GM21576 (cell line): ENCODE measurements around the gene PLA2G4D.

Experiments used
- ATAC-seq: cut with Tn5 transposase; IDR thresholded peaks from one replicate; pipeline ENCODE4 v1.9.1; 2021; ENCODE audit warnings: mild to moderate bottlenecking, moderate library complexity; ENCODE audit not compliant: unreplicated experiment

Gene PLA2G4D

GRCh38 chr15:42032376-42033213, 61.8 kb downstream of the PLA2G4D start:
- ATAC-seq, result no peak

DNA sequence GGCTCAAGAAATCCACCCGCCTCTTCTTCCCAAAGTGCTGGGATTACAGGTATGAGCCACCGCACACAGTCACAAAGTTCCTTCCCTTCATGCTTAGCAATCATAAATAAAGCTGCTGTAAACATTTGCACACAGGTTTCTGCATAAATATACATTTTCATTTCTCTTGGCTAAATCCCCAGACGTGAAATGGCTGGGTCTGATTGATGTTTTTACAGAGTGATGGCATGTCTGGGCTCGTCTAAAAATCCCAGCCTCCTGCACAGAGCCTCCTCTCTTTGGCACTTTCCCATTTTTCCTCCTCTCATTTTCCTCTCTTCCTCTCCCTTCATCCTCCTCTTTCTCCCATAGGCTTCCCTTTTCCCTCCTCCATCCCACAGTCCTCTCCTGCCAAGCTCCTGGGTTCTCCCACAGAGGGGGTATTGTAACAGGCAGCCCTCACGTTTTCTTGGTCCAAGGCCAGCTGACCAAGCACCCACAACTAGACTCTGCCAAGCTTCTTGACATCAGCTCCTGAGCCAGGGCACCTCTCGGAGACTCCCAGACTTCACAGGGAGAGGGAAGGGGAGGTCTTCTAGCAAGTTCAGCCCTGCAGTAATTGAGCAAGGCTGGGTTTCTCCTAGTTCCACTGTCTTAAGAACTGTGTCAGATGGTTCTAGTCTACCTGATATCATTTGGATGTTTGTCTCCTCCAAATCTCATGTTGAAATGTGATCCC, 63.0 kb downstream of the PLA2G4D start:
- ATAC-seq, result no peak

GRCh38 chr15:42027521-42027920, 66.8 kb downstream of the PLA2G4D start:
- ATAC-seq, result no peak

DNA sequence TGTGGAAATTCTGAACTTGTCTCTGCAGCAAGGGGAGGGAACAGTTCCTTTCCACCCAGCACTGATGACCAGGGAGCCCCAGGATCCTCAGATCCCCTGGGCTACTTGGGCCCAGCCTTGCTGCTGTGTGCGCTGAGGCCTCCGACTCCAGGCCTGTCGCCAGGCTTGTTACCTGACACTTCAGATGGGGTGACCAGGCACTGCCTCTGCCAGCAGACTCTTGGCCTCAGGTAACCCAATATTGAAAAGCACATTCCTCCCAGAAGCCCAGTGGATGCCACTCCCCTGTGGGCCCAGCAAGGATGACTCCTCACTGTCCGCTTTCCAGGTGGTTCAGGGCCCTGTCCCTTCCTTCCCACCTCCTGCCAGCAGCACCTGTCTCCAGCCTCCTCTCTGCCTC, 70.1 kb downstream of the PLA2G4D start:
- ATAC-seq, result no peak

GRCh38 chr15:42021593-42021992, 72.8 kb downstream of the PLA2G4D start:
- ATAC-seq, result no peak

GRCh38 chr15:42020713-42021273, 73.6 kb downstream of the PLA2G4D start, which contains the start of gene PLA2G4E:
Gene PLA2G4E, minus strand, starts transcription at chr15:42021042. Its CDS starts 12 bp downstream, at chr15:42021030.
- no peak for ATAC-seq

DNA sequence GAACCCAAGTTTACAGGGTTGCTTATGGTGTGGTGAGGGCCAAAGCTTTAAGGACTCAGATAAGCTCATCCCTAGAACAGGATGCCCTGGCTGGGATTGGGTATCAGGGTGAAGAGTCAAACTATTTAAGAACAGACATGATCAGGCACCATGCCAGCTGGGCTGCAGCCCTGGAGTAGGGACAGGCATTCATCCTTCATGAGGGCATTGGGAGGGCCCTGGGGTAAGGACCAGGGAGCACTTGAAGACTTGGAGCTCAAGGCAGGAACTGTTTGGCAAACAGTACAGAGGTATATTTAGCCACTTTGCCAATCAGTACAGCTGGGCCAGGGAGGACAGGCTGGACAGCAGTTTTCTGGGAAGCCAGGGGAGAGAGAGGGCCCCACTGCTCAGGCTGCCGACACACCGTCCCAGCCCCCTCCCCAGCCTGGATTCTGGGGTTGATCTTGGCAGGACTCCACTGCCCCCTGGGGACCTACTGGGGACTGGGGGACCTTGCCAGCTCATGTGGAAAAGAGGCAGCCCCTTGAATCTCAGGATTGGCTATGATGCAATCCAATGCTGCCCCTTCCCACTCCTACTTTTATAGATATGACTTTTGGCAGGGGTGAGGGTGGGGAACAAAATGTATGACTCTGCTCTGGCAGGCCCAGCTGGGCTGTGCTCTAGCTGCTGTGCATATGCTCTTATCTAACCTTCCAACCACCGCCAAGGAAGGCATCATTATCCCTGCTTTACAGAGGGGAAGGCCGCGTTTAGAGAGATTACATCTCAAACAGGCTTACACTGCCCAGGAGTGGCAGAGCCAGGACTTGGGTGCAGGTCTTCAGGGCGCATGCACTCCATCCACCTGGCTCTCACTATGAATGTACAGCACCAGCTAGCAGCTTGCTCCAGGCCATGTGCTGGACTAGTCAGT, 75.8 kb downstream of the PLA2G4D start:
- no peak for ATAC-seq
